Measurements from ENCODE around the gene SDR39U1. TPM values are rescaled to one million over a fixed set of nuclear protein-coding genes. Genes with fewer than 3 reads are reported as not detected.

SDR39U1 gene
- total RNA-seq, 1 experiment from 2014 or later: 61.8 TPM

- TF ChIP-seq ZBTB33 (IDR thresholded peaks at IDR 0.05; ENCODE audit: extremely low read depth, insufficient replicate concordance, low read length) (no peak), MAX (IDR thresholded peaks at IDR 0.05) (no peak)
Observed at GRCh38 chr14:24414732-24415420, 27.7 kb downstream of the SDR39U1 start (continued).

DNA sequence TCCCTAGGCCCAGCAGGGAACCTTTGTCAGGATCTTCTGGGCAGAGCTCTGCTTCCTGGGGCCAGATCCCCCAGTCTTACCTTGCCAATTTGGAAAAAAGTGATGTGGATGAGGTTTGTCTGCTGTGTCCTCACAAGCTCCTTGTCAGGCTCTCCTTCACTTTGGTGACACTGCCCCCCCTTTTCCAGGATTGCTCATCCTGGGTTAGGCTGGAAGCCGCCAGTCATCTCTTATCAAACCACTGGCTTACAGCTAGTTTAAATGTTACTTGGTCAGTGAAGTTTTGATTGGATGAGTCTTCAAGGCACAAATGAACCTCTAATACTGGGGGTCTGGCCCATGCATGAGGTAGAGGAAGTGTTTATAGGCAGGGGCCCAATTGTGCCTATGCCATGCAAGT lies 28.5 kb downstream of the SDR39U1 start:
- BruUV-seq (replicated peaks): no TSS peak
- no peaks in the 10 kb centered on the region for H3K36me3 ChIP-seq (ENCODE audit: control insufficient read depth in 1 of 2, insufficient read depth in 2 of 2, low read length in 2 of 2)
- POLR2A ChIA-PET: no interaction called here

More for the DNA sequence above, 28.5 kb downstream of the SDR39U1 start:
- no peak overlapping the region for H2AFZ ChIP-seq (ENCODE audit: low read depth, low read length, poor library complexity, severe bottlenecking)
- H3K4me1 ChIP-seq (ENCODE audit: control insufficient read depth in 1 of 2, insufficient read depth in 2 of 2, low read length in 2 of 2): no peaks in the 10 kb centered on the region
- no peaks in the 10 kb centered on the region for H3K9me2 ChIP-seq (ENCODE audit: insufficient read depth)
- DNase-seq (ENCODE audit: low read depth, low spot score): no peak
- H3K27me3 ChIP-seq (ENCODE audit: insufficient read depth, low read length): no peaks in the 10 kb centered on the region
- H3K9me3 ChIP-seq (ENCODE audit: control insufficient read depth in 1 of 2, insufficient read depth in 1 of 2, low read depth in 1 of 2, low read length in 2 of 2): no peaks in the 10 kb centered on the region
- no peak overlapping the region for H3K4me3 ChIP-seq (replicated peaks in 1 of 2; ENCODE audit: low read depth in 1 of 2, low read length in 2 of 2)
- ChIA-PET CTCF (no interaction called here), RAD21 (ENCODE audit: low non-redundant PET in 1 of 2, low total read pairs in 2 of 2, uncharacterized antibody in 2 of 2, unreplicated experiment in 2 of 2) (no interaction called here)
- ATAC-seq: no peak
- H3K27ac ChIP-seq (ENCODE audit: low read depth, low read length): no peak overlapping the region
- H3K9ac ChIP-seq (ENCODE audit: low read length): no peak overlapping the region
- no peaks in the 10 kb centered on the region for H4K20me1 ChIP-seq (ENCODE audit: insufficient read depth)
- no peaks in the 10 kb centered on the region for H3K79me2 ChIP-seq (ENCODE audit: insufficient read depth, low read length)
- intact Hi-C loops (cut with micrococcal nuclease): no loop called here
- H3K4me2 ChIP-seq (ENCODE audit: low read length): no peak overlapping the region
- no peak for TF ChIP-seq EGR1 (IDR thresholded peaks at IDR 0.05; ENCODE audit: low read depth)
- no peak for TF ChIP-seq ELF1 (IDR thresholded peaks at IDR 0.05; ENCODE audit: borderline replicate concordance, low read depth)
- no peak for TF ChIP-seq CEBPB (IDR thresholded peaks at IDR 0.05; ENCODE audit: low read depth)
- no peak for TF ChIP-seq POLR2AphosphoS5 (IDR thresholded peaks at IDR 0.05; ENCODE audit: low read depth, low read length)
- TF ChIP-seq TCF7L2 (IDR thresholded peaks at IDR 0.05; ENCODE audit: borderline replicate concordance, extremely low read depth, insufficient read depth, insufficient read length): no peak
- no peak for TF ChIP-seq EZH2phosphoT487 (IDR thresholded peaks at IDR 0.05; ENCODE audit: borderline replicate concordance)
- TF ChIP-seq ATF3 (IDR thresholded peaks at IDR 0.05): no peak
- TF ChIP-seq CBX3 (IDR thresholded peaks at IDR 0.05; ENCODE audit: low read depth): no peak
- TF ChIP-seq, protein P1, sequence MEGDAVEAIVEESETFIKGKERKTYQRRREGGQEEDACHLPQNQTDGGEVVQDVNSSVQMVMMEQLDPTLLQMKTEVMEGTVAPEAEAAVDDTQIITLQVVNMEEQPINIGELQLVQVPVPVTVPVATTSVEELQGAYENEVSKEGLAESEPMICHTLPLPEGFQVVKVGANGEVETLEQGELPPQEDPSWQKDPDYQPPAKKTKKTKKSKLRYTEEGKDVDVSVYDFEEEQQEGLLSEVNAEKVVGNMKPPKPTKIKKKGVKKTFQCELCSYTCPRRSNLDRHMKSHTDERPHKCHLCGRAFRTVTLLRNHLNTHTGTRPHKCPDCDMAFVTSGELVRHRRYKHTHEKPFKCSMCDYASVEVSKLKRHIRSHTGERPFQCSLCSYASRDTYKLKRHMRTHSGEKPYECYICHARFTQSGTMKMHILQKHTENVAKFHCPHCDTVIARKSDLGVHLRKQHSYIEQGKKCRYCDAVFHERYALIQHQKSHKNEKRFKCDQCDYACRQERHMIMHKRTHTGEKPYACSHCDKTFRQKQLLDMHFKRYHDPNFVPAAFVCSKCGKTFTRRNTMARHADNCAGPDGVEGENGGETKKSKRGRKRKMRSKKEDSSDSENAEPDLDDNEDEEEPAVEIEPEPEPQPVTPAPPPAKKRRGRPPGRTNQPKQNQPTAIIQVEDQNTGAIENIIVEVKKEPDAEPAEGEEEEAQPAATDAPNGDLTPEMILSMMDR (IDR thresholded peaks at IDR 0.05 in 2 of 3, conservative IDR thresholded peaks at IDR 0.05 in 1 of 3; ENCODE audit: borderline replicate concordance in 1 of 3, insufficient read depth in 1 of 3, low read depth in 2 of 3, low read length in 2 of 3): no peak
- TF ChIP-seq ZNF274 (IDR thresholded peaks at IDR 0.05; ENCODE audit: low read depth, low read length): no peak
- TF ChIP-seq SIN3A (IDR thresholded peaks at IDR 0.05; ENCODE audit: low read depth): no peak
- TF ChIP-seq MAX (IDR thresholded peaks at IDR 0.05): no peak
- no peak for TF ChIP-seq SRF (IDR thresholded peaks at IDR 0.05; ENCODE audit: low read depth)
- no peak for TF ChIP-seq ZFX (IDR thresholded peaks at IDR 0.05)
- TF ChIP-seq JUND (IDR thresholded peaks at IDR 0.05): no peak
- TF ChIP-seq FOSL1 (IDR thresholded peaks at IDR 0.05; ENCODE audit: low read depth): no peak
